Panc1 (cell line): ENCODE measurements around the gene ADAM23. TPM values are rescaled to one million over a fixed set of nuclear protein-coding genes. Genes with fewer than 3 reads are reported as not detected.

Source experiments
- ATAC-seq: fragments of 200-7000 bp; cut with Tn5 transposase; 2 replicates; pipeline ENCODE4 v1.9.1; 2020; ENCODE audit warnings: mild to moderate bottlenecking, moderate library complexity
- BruUV-seq: library from RNA; stranded (reverse); fragments of 400-500 nt; replicated peaks from 2 replicates; lab custom pipeline; 2021; lab: Mats Ljungman, UMichigan
- CTCF ChIA-PET: fragments of 300-600 bp; sonication (Branson Sonifier 250); formaldehyde crosslinking; loops from one replicate; lab custom pipeline; 2022; ENCODE audit warnings: antibody characterized with exemption; lab: Charles Lee
- POLR2A ChIA-PET: fragments of 300-600 bp; sonication (Branson Sonifier 250); formaldehyde crosslinking; loops from one replicate; lab custom pipeline; 2022; ENCODE audit warnings: antibody characterized with exemption; lab: Charles Lee
- DNase-seq: peaks from one replicate; pipeline ENCODE4 v3.0.0-alpha.2; 2010; ENCODE audit warnings: low read depth, low spot score
- H3K27ac ChIP-seq: 2 replicates; pipeline ENCODE4 v1.5.1; 2011; ENCODE audit warnings: mild to moderate bottlenecking, low read length, inconsistent platforms
- H3K27me3 ChIP-seq: fragments of 200-500 bp; sonication (Bioruptor generic); 2 replicates; pipeline ENCODE4 v1.6.0; 2014; ENCODE audit warnings: low read length, inconsistent platforms; ENCODE audit not compliant: control insufficient read depth, insufficient read depth
- H3K36me3 ChIP-seq: fragments of 200-500 bp; sonication (Bioruptor generic); 2 replicates; pipeline ENCODE4 v1.5.1; 2014; ENCODE audit warnings: inconsistent platforms, mild to moderate bottlenecking, low read length, moderate library complexity; ENCODE audit not compliant: control insufficient read depth, insufficient read depth
- H3K4me1 ChIP-seq: 2 replicates; pipeline ENCODE4 v1.5.1; 2011; ENCODE audit warnings: inconsistent platforms, mild to moderate bottlenecking, low read length, moderate library complexity; ENCODE audit not compliant: control insufficient read depth, insufficient read depth
- H3K4me3 ChIP-seq, 2 experiments: 2 replicates each; pipeline ENCODE4 v1.5.1; 2011 to 2012; ENCODE audit warnings: low read depth in 2 of 2, low read length in 2 of 2, mild to moderate bottlenecking in 2 of 2, inconsistent platforms in 1 of 2, moderate library complexity in 1 of 2
- H3K9me3 ChIP-seq: fragments of 200-500 bp; sonication (Bioruptor generic); 2 replicates; pipeline ENCODE4 v1.5.1; 2014; ENCODE audit warnings: low read depth, mild to moderate bottlenecking, inconsistent platforms, low read length, moderate library complexity; ENCODE audit not compliant: control insufficient read depth, insufficient read depth
- CTCF ChIP-seq: fragments of 450-650 bp; IDR thresholded peaks from 2 replicates; pipeline ENCODE4 v1.5.1; 2017; ENCODE audit warnings: mild to moderate bottlenecking
- POLR2AphosphoS5 ChIP-seq: IDR thresholded peaks from 2 replicates; pipeline ENCODE4 v1.6.1; 2012; ENCODE audit warnings: mild to moderate bottlenecking, low read depth, low read length, moderate library complexity
- REST ChIP-seq, 2 experiments: IDR thresholded peaks; 2 replicates each; pipeline ENCODE4 v1.6.1; 2011 to 2012; ENCODE audit warnings: low read depth in 2 of 2, control low read depth in 1 of 2, low read length in 1 of 2, mild to moderate bottlenecking in 1 of 2, moderate library complexity in 1 of 2; ENCODE audit not compliant: insufficient read depth in 1 of 2
- SIN3A ChIP-seq: IDR thresholded peaks from 2 replicates; pipeline ENCODE4 v1.6.1; 2012; ENCODE audit warnings: low read depth, mild to moderate bottlenecking, low read length, moderate library complexity, borderline replicate concordance; ENCODE audit not compliant: insufficient read depth
- TCF7L2 ChIP-seq: IDR thresholded peaks from 2 replicates; pipeline ENCODE4 v1.6.1; 2011; ENCODE audit warnings: mild to moderate bottlenecking, low read depth, low read length, inconsistent platforms
- in situ Hi-C: cut with HindIII; loops from 2 replicates; pipeline ENCODE4 v1.10.0; 2016; ENCODE audit warnings: low sequenced_read_pairs, low pct_unique_long_range_greater_than_20kb
- intact Hi-C: fragments of 100-400 bp; cut with micrococcal nuclease; formaldehyde crosslinking; loops from one replicate; pipeline ENCODE4 v1.10.0; 2022; ENCODE audit not compliant: unreplicated experiment
- total RNA-seq: library from RNA; stranded (reverse); gene quantifications from one replicate; pipeline ENCODE4 v1.2.1, GENCODE V29; 2021; ENCODE audit not compliant: unreplicated experiment

Gene ADAM23
- total RNA-seq, 1 experiment from 2014 or later, result 0.18 TPM

DNA sequence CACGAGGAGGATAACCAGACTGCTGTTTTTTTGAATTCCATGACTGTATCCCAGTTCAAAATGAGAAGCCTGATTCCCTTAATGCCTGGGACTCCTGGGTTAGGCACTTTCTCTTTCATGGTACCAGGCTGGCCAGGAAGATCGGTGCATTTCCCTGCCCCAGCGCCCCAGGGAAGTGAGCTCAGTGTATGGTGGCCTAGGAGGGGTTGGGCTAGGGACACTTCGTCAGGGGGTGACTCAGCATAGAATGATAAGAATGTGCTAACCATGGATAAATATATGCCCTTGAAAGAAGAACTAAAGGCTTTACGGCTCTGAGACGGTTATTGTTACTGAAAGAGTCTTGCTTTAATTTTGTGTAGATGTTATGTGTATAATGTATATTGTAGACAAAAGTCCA, 171.5 kb downstream of the ADAM23 start:
- no peaks in the 10 kb centered on the region for H3K36me3 ChIP-seq
- no peaks in the 10 kb centered on the region for H3K9me3 ChIP-seq
- H3K27ac ChIP-seq, result no peak overlapping the region
- no peak for ATAC-seq
- no peak for TF ChIP-seq POLR2AphosphoS5
- TF ChIP-seq TCF7L2, result no peak
- TF ChIP-seq CTCF, result no peak
- no peak for TF ChIP-seq REST (IDR thresholded peaks at IDR 0.05; ENCODE audit: insufficient read depth in 1 of 2, low read depth in 2 of 2, low read length in 1 of 2)
- TF ChIP-seq SIN3A, result no peak
- in situ Hi-C loops, result no loop called here
- H3K4me3 ChIP-seq, result no peak overlapping the region
- no peak for DNase-seq
- ChIA-PET POLR2A (no interaction called here), CTCF (no interaction called here)
- H3K4me1 ChIP-seq, result no peaks in the 10 kb centered on the region
- no TSS peak for BruUV-seq
- intact Hi-C loops, result no loop called here
- H3K27me3 ChIP-seq, result no peaks in the 10 kb centered on the region

DNA sequence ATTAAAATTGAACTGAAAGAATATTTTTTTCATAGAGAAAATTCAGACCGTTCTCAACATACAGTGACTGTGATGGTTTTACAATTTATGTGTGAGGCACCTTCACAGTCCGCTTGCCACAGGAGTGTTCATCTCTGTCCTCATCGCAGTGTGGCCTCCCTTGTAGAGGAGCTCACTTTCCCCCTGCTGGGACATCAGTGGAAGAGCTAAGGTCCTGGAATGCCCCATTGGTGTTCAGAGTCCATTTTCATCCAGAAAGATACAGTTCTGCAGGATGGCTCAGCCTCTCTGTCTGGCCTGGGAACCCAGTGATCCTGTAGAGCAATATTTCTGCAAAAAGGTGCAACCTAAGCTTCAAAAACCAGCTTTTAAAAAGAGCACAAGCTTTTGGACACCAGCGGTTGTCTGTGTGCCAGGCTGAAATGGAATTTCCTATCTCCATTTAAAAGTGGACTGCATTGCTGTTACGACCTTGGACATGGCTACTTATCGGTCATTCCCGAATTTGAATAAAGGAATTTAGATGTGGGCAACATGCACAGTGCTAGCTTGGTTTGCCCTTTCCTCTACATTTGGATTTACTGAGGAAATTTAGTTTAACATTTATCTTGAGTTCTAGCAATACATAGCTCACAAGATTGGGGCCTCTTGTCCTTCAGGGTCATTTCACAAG, 172.2 kb downstream of the ADAM23 start:
- Histone ChIP-seq H3K4me3 (no peak overlapping the region), H3K36me3 (no peaks in the 10 kb centered on the region), H3K4me1 (no peaks in the 10 kb centered on the region), H3K27ac (no peak overlapping the region), H3K27me3 (no peaks in the 10 kb centered on the region), H3K9me3 (no peaks in the 10 kb centered on the region)
- no peak for ATAC-seq
- ChIA-PET CTCF (no interaction called here), POLR2A (no interaction called here)
- in situ Hi-C loops, result no loop called here
- intact Hi-C loops, result no loop called here
- DNase-seq, result no peak
- no peak for TF ChIP-seq TCF7L2
- TF ChIP-seq REST (IDR thresholded peaks at IDR 0.05; ENCODE audit: insufficient read depth in 1 of 2, low read depth in 2 of 2, low read length in 1 of 2), result no peak
- TF ChIP-seq CTCF, result no peak
- BruUV-seq, result no TSS peak
